ENCODE results near the gene IGSF21.

IGSF21 gene

GRCh38 chr1:18299441-18300338 lies 192.1 kb downstream of the IGSF21 start:
- Histone ChIP-seq H3K9ac (ENCODE audit: low read length) (no peak overlapping the region), H3K27me3 (ENCODE audit: insufficient read depth, low read length) (peaks cover 9% of the 10 kb centered on the region; the same call in 1 of the 2 replicates), H3K36me3 (ENCODE audit: insufficient read depth, low read length) (no peaks in the 10 kb centered on the region), H3K9me3 (ENCODE audit: low read length) (no peaks in the 10 kb centered on the region), H3K4me3 (ENCODE audit: low read depth, low read length, poor library complexity, severe bottlenecking) (no peak overlapping the region), H3F3A (ENCODE audit: insufficient read depth, low read length) (no peaks in the 10 kb centered on the region), H4K20me1 (ENCODE audit: insufficient read depth, low read length) (no peaks in the 10 kb centered on the region), H3K79me2 (ENCODE audit: insufficient read depth, low read length) (no peaks in the 10 kb centered on the region), H3K4me1 (ENCODE audit: insufficient read depth, low read length, severe bottlenecking) (no peaks in the 10 kb centered on the region), H2AFZ (ENCODE audit: low read length) (no peak overlapping the region), H3K27ac (ENCODE audit: low read depth, low read length, poor library complexity, severe bottlenecking) (no peak overlapping the region), H3K4me2 (ENCODE audit: low read length) (no peak overlapping the region), H3K9me2 (ENCODE audit: low read depth, low read length) (no peaks in the 10 kb centered on the region)
- TF ChIP-seq CTCF (IDR thresholded peaks at IDR 0.05; ENCODE audit: low read length) (peak; percentile 77), EZH2 (IDR thresholded peaks at IDR 0.05; ENCODE audit: borderline replicate concordance, low read length) (no peak)

- H4K20me1 ChIP-seq (ENCODE audit: insufficient read depth, low read length) = no peaks in the 10 kb centered on the region
- no peaks in the 10 kb centered on the region for H3K79me2 ChIP-seq (ENCODE audit: insufficient read depth, low read length)
- TF ChIP-seq CTCF (IDR thresholded peaks at IDR 0.05; ENCODE audit: low read length) (no peak), EZH2 (IDR thresholded peaks at IDR 0.05; ENCODE audit: borderline replicate concordance, low read length) (no peak)
- no peaks in the 10 kb centered on the region for H3K36me3 ChIP-seq (ENCODE audit: insufficient read depth, low read length)
- H3K9me3 ChIP-seq (ENCODE audit: low read length) = no peaks in the 10 kb centered on the region
- H2AFZ ChIP-seq (ENCODE audit: low read length) = no peak overlapping the region
- H3F3A ChIP-seq (ENCODE audit: insufficient read depth, low read length) = no peaks in the 10 kb centered on the region
- H3K4me2 ChIP-seq (ENCODE audit: low read length) = no peak overlapping the region
- H3K9me2 ChIP-seq (ENCODE audit: low read depth, low read length) = no peaks in the 10 kb centered on the region
- no peak overlapping the region for H3K4me3 ChIP-seq (ENCODE audit: low read depth, low read length, poor library complexity, severe bottlenecking)
- no peak overlapping the region for H3K27ac ChIP-seq (ENCODE audit: low read depth, low read length, poor library complexity, severe bottlenecking)
- H3K27me3 ChIP-seq (ENCODE audit: insufficient read depth, low read length) = peaks cover 9% of the 10 kb centered on the region; the same call in 1 of the 2 replicates
- no peaks in the 10 kb centered on the region for H3K4me1 ChIP-seq (ENCODE audit: insufficient read depth, low read length, severe bottlenecking)
- H3K9ac ChIP-seq (ENCODE audit: low read length) = no peak overlapping the region
Observed at GRCh38 chr1:18300376-18300775, 192.8 kb downstream of the IGSF21 start.

GRCh38 chr1:18302788-18303413 lies 195.3 kb downstream of the IGSF21 start:
- TF ChIP-seq CTCF (IDR thresholded peaks at IDR 0.05; ENCODE audit: low read length) (peak; percentile 71), EZH2 (IDR thresholded peaks at IDR 0.05; ENCODE audit: borderline replicate concordance, low read length) (no peak)
- H3K4me1 ChIP-seq (ENCODE audit: insufficient read depth, low read length, severe bottlenecking) = no peaks in the 10 kb centered on the region

More at GRCh38 chr1:18302788-18303413, 195.3 kb downstream of the IGSF21 start:
- Histone ChIP-seq H3K4me3 (ENCODE audit: low read depth, low read length, poor library complexity, severe bottlenecking) (no peak overlapping the region), H3K9me3 (ENCODE audit: low read length) (no peaks in the 10 kb centered on the region), H3K36me3 (ENCODE audit: insufficient read depth, low read length) (no peaks in the 10 kb centered on the region), H3K27me3 (ENCODE audit: insufficient read depth, low read length) (no peaks in the 10 kb centered on the region), H3K9me2 (ENCODE audit: low read depth, low read length) (no peaks in the 10 kb centered on the region), H3K4me2 (ENCODE audit: low read length) (no peak overlapping the region), H4K20me1 (ENCODE audit: insufficient read depth, low read length) (no peaks in the 10 kb centered on the region), H2AFZ (ENCODE audit: low read length) (no peak overlapping the region), H3F3A (ENCODE audit: insufficient read depth, low read length) (no peaks in the 10 kb centered on the region), H3K27ac (ENCODE audit: low read depth, low read length, poor library complexity, severe bottlenecking) (no peak overlapping the region), H3K79me2 (ENCODE audit: insufficient read depth, low read length) (no peaks in the 10 kb centered on the region), H3K9ac (ENCODE audit: low read length) (no peak overlapping the region)

Measured in OCI-LY1 (cell line).